HG03066 (cell line): ENCODE measurements around the gene PSMG3.
"Not testable (repeated sequence)": the region's sequence is repeated elsewhere in the genome, so short reads cannot be mapped to it uniquely, and the experiment has no call there.

ENCODE experiments used
- ATAC-seq: cut with Tn5 transposase; IDR thresholded peaks from one replicate; pipeline ENCODE4 v1.9.1; 2021; ENCODE audit warnings: low read depth; ENCODE audit not compliant: unreplicated experiment

Gene PSMG3

GRCh38 chr7:1536455-1536742 lies 33.4 kb downstream of the PSMG3 start:
- no peak for ATAC-seq

- ATAC-seq, result no peak
Observed at GRCh38 chr7:1535701-1536454, 34.0 kb downstream of the PSMG3 start.

- ATAC-seq, result no peak
Observed at GRCh38 chr7:1535100-1535458, 34.8 kb downstream of the PSMG3 start.

- no peak for ATAC-seq
Observed at GRCh38 chr7:1534330-1535099, 35.3 kb downstream of the PSMG3 start.

GRCh38 chr7:1533547-1534329 lies 36.1 kb downstream of the PSMG3 start:
- ATAC-seq, result no peak

- ATAC-seq, result no peak
Observed at GRCh38 chr7:1533255-1533546, 36.6 kb downstream of the PSMG3 start.

GRCh38 chr7:1532456-1533254 lies 37.2 kb downstream of the PSMG3 start:
- no peak for ATAC-seq

GRCh38 chr7:1531979-1532455 lies 37.8 kb downstream of the PSMG3 start:
- ATAC-seq, result no peak

GRCh38 chr7:1531263-1531978 lies 38.4 kb downstream of the PSMG3 start:
- ATAC-seq, result no peak

GRCh38 chr7:1530946-1531262 lies 38.9 kb downstream of the PSMG3 start:
- ATAC-seq, result no peak

- ATAC-seq, result no peak
Observed at GRCh38 chr7:1529383-1530116, 40.3 kb downstream of the PSMG3 start.

- ATAC-seq, result no peak
Observed at GRCh38 chr7:1526271-1526754, 43.5 kb downstream of the PSMG3 start.

GRCh38 chr7:1525409-1525808 lies 44.4 kb downstream of the PSMG3 start:
- ATAC-seq, result no peak

GRCh38 chr7:1523844-1524243 lies 46.0 kb downstream of the PSMG3 start:
- no peak for ATAC-seq

GRCh38 chr7:1523208-1523607 lies 46.6 kb downstream of the PSMG3 start:
- no peak for ATAC-seq

GRCh38 chr7:1521456-1521855 lies 48.4 kb downstream of the PSMG3 start:
- no peak for ATAC-seq

GRCh38 chr7:1520539-1521234 lies 49.1 kb downstream of the PSMG3 start:
- ATAC-seq, result no peak

- ATAC-seq, result not testable (repeated sequence)
Observed at GRCh38 chr7:1519322-1519922, 50.4 kb downstream of the PSMG3 start.
